NCI-H748 (cell line): ENCODE results near the gene GPR132.

ENCODE experiments used
- DNase-seq: peaks from one replicate; lab custom pipeline; 2025; ENCODE audit not compliant: unreplicated experiment; lab: John Stamatoyannopoulos, UW

The GPR132 gene

GRCh38 chr14:105063056-105063455 lies 2.2 kb downstream of the GPR132 start:
- DNase-seq: no peak

- no peak for DNase-seq
Measured at GRCh38 chr14:105062048-105062433, 3.2 kb downstream of the GPR132 start.

GRCh38 chr14:105061428-105062047 lies 3.7 kb downstream of the GPR132 start:
- no peak for DNase-seq

- DNase-seq: no peak
Measured at GRCh38 chr14:105060751-105061427, 4.3 kb downstream of the GPR132 start.

GRCh38 chr14:105059925-105060565 lies 5.2 kb downstream of the GPR132 start:
- DNase-seq: no peak

- no peak for DNase-seq
Measured at GRCh38 chr14:105059035-105059924, 6.0 kb downstream of the GPR132 start.

- no peak for DNase-seq
Measured at GRCh38 chr14:105058521-105059034, 6.7 kb downstream of the GPR132 start.

GRCh38 chr14:105056303-105056831 lies 8.9 kb downstream of the GPR132 start:
- no peak for DNase-seq

- no peak for DNase-seq
Measured at GRCh38 chr14:105055736-105056302, 9.4 kb downstream of the GPR132 start.

- DNase-seq: no peak
Measured at GRCh38 chr14:105055334-105055733, 9.9 kb downstream of the GPR132 start.

GRCh38 chr14:105053996-105054395 lies 11.2 kb downstream of the GPR132 start:
- no peak for DNase-seq

GRCh38 chr14:105053421-105053820 lies 11.8 kb downstream of the GPR132 start:
- no peak for DNase-seq

- no peak for DNase-seq
Measured at GRCh38 chr14:105052110-105052458, 13.1 kb downstream of the GPR132 start.

- no peak for DNase-seq
Measured at GRCh38 chr14:105051182-105052109, 13.8 kb downstream of the GPR132 start.

- DNase-seq: peak; percentile 63
Measured at GRCh38 chr14:105050551-105050897, 14.7 kb downstream of the GPR132 start.

- no peak for DNase-seq
Measured at GRCh38 chr14:105049753-105050550, 15.3 kb downstream of the GPR132 start.

GRCh38 chr14:105047283-105048016 lies 17.8 kb downstream of the GPR132 start:
- no peak for DNase-seq

- DNase-seq: no peak
Measured at GRCh38 chr14:105046891-105047282, 18.3 kb downstream of the GPR132 start.
